ENCODE results near the gene TMUB1.

- no peak for TF ChIP-seq CEBPB (tag; IDR thresholded peaks at IDR 0.05)
- TF ChIP-seq SRSF1 (IDR thresholded peaks at IDR 0.05; ENCODE audit: low read depth, low read length) = no peak
- no peak for TF ChIP-seq POLR2A (conservative IDR thresholded peaks at IDR 0.05)
- no peak for TF ChIP-seq EP300 (IDR thresholded peaks at IDR 0.05; ENCODE audit: low read length)
- TF ChIP-seq CREB3 (tag; conservative IDR thresholded peaks at IDR 0.05; ENCODE audit: low read depth) = no peak
- no peak for TF ChIP-seq CHD2 (IDR thresholded peaks at IDR 0.05; ENCODE audit: low read depth, low read length)
- TF ChIP-seq PHF8 (IDR thresholded peaks at IDR 0.05; ENCODE audit: borderline replicate concordance, low read length) = no peak
- no peak for TF ChIP-seq ZNF507 (tag; conservative IDR thresholded peaks at IDR 0.05)
- TF ChIP-seq KLF16 (IDR thresholded peaks at IDR 0.05) = no peak
- TF ChIP-seq E2F1 (CRISPR knock-in tag; IDR thresholded peaks at IDR 0.05) = no peak
- no peak for TF ChIP-seq TAF1 (IDR thresholded peaks at IDR 0.05; ENCODE audit: control insufficient read depth, extremely low read depth, insufficient read depth, low read length, severe bottlenecking)
Observed at GRCh38 chr7:151035026-151035717, 48.1 kb downstream of the TMUB1 start.

All from K562 (cell line).